HepG2 (cell line): Measurements from ENCODE around the gene SDR9C7. TPM values are rescaled to one million over a fixed set of nuclear protein-coding genes. Genes with fewer than 3 reads are reported as not detected.

ENCODE experiments used
- ATAC-seq: fragments of 200-7000 bp; cut with Tn5 transposase; 3 replicates; pipeline ENCODE4 v1.9.1; 2020; ENCODE audit warnings: mild to moderate bottlenecking, moderate library complexity
- BruUV-seq: library from RNA; stranded (reverse); fragments of 400-500 nt; replicated peaks from 2 replicates; lab custom pipeline; 2021; lab: Mats Ljungman, UMichigan
- CTCF ChIA-PET: fragments of 300-600 bp; formaldehyde crosslinking; extraction: SDS; loops from one replicate; lab custom pipeline; 2021; ENCODE audit warnings: low total read pairs, inconsistent platforms, low intra/inter-chr PET ratio; lab: Yijun Ruan, JAX
- POLR2A ChIA-PET: fragments of 350-600 bp; sonication (Branson Sonifier 250); formaldehyde crosslinking; loops from one replicate; lab custom pipeline; 2020; ENCODE audit warnings: antibody characterized with exemption, inconsistent platforms; lab: Yijun Ruan, JAX
- DNase-seq: peaks from one replicate; pipeline ENCODE4 v3.0.0-alpha.2; 2015; ENCODE audit warnings: low spot score
- FAIRE-seq: peaks from 3 replicates; lab custom pipeline; 2011; peaks lifted over from hg19 to GRCh38; lab: Jason Lieb, UNC
- H2AFZ ChIP-seq: one replicate; pipeline ENCODE4 v1.6.1; 2011; ENCODE audit warnings: low read length, inconsistent platforms
- H3K27ac ChIP-seq: fragments of 300-600 bp; 3 replicates; pipeline ENCODE4 v1.8.0; 2011; ENCODE audit warnings: mixed run types, mild to moderate bottlenecking, mixed read lengths, low read length, inconsistent platforms; ENCODE audit not compliant: insufficient read depth; ENCODE audit errors: extremely low read length
- H3K27me3 ChIP-seq, 2 experiments: fragments of 200-600 bp in 1 of 2; 2 replicates in 1 of 2; 3 replicates in 1 of 2; pipeline versions ENCODE4 v1.6.0 to v1.8.0; 2011; ENCODE audit warnings: low read length in 2 of 2, mild to moderate bottlenecking in 2 of 2, moderate library complexity in 2 of 2, inconsistent platforms in 1 of 2; ENCODE audit not compliant: insufficient read depth in 2 of 2, control insufficient read depth in 1 of 2
- H3K36me3 ChIP-seq, 2 experiments: fragments of 200-600 bp in 1 of 2; replicated peaks in 1 of 2; 2 replicates in 1 of 2; 3 replicates in 1 of 2; pipeline versions ENCODE4 v1.5.1 to v1.8.0; 2011; ENCODE audit warnings: low read length in 2 of 2, inconsistent platforms in 1 of 2; ENCODE audit not compliant: insufficient read depth in 2 of 2, control insufficient read depth in 1 of 2
- H3K4me1 ChIP-seq: 2 replicates; pipeline ENCODE4 v1.5.1; 2012; ENCODE audit warnings: low read length, inconsistent platforms; ENCODE audit not compliant: insufficient read depth
- H3K4me2 ChIP-seq: 2 replicates; pipeline ENCODE4 v1.6.0; 2011; ENCODE audit warnings: low read depth, low read length, inconsistent platforms
- H3K4me3 ChIP-seq, 3 experiments: fragments of 200-600 bp in 1 of 3; sonication (generic), shearing (Covaris generic) in 1 of 3; replicated peaks in 1 of 3; 2 replicates each; pipeline ENCODE4 v1.5.1; 2011 to 2016; ENCODE audit warnings: low read length in 3 of 3, inconsistent platforms in 2 of 3, low read depth in 2 of 3, mild to moderate bottlenecking in 2 of 3, control low read depth in 1 of 3, mixed read lengths in 1 of 3; ENCODE audit not compliant: insufficient read depth in 1 of 3
- H3K79me2 ChIP-seq: one replicate; pipeline ENCODE4 v1.6.1; 2011; ENCODE audit warnings: low read length, inconsistent platforms; ENCODE audit not compliant: insufficient read depth
- H3K9ac ChIP-seq: 2 replicates; pipeline ENCODE4 v1.6.0; 2011; ENCODE audit warnings: mild to moderate bottlenecking, low read depth, low read length, inconsistent platforms; ENCODE audit not compliant: insufficient read depth
- H3K9me3 ChIP-seq: 2 replicates; pipeline ENCODE4 v1.5.1; 2012; ENCODE audit warnings: mild to moderate bottlenecking, low read length
- H4K20me1 ChIP-seq: 2 replicates; pipeline ENCODE4 v1.6.0; 2011; ENCODE audit warnings: inconsistent platforms, mild to moderate bottlenecking, low read length, moderate library complexity; ENCODE audit not compliant: insufficient read depth
- ARID3A ChIP-seq: IDR thresholded peaks from 2 replicates; pipeline ENCODE4 v1.6.1; 2012; ENCODE audit warnings: low read depth, low read length, improper control_type of control experiment
- FOXA3 ChIP-seq: IDR thresholded peaks from 2 replicates; pipeline ENCODE4 v1.6.1; 2016; ENCODE audit warnings: missing genetic modification reagents, missing compliant biosample characterization
- FOXC1 ChIP-seq: sonication (generic); formaldehyde crosslinking; IDR thresholded peaks from 2 replicates; pipeline ENCODE4 v1.8.0; 2022; ENCODE audit warnings: mild to moderate bottlenecking, missing genetic modification reagents, borderline replicate concordance
- GPN1 ChIP-seq: sonication (generic); formaldehyde crosslinking; IDR thresholded peaks from 2 replicates; pipeline ENCODE4 v1.5.1; 2020; ENCODE audit warnings: missing genetic modification reagents, borderline replicate concordance
- NBN ChIP-seq: fragments of 450-650 bp; conservative IDR thresholded peaks from 2 replicates; pipeline ENCODE4 v1.6.1; 2017
- PATZ1 ChIP-seq: sonication (generic); formaldehyde crosslinking; IDR thresholded peaks from 2 replicates; pipeline ENCODE4 v1.4.0; 2020; ENCODE audit warnings: missing genetic modification reagents
- RELA ChIP-seq: sonication (generic); formaldehyde crosslinking; IDR thresholded peaks from 2 replicates; pipeline ENCODE4 v1.4.0; 2020; ENCODE audit warnings: missing genetic modification reagents
- WIZ ChIP-seq: sonication (generic); formaldehyde crosslinking; IDR thresholded peaks from 2 replicates; pipeline ENCODE4 v1.5.1; 2020; ENCODE audit warnings: mild to moderate bottlenecking, missing genetic modification reagents
- YEATS4 ChIP-seq: sonication (generic); formaldehyde crosslinking; IDR thresholded peaks from 2 replicates; pipeline ENCODE4 v1.4.0; 2020; ENCODE audit warnings: missing genetic modification reagents, borderline replicate concordance
- ZNF263 ChIP-seq: sonication (generic); formaldehyde crosslinking; IDR thresholded peaks from 2 replicates; pipeline ENCODE4 v1.4.0; 2020; ENCODE audit warnings: missing genetic modification reagents
- ZNF83 ChIP-seq: sonication (generic); formaldehyde crosslinking; IDR thresholded peaks from 2 replicates; pipeline ENCODE4 v1.4.0; 2020; ENCODE audit warnings: missing genetic modification reagents, mild to moderate bottlenecking, borderline replicate concordance
- WGBS: methylation state at CpG from one replicate; pipeline ENCODE4 v1.1.6; 2017; ENCODE audit warnings: low lambda C conversion rate; 5-methylcytosine and 5-hydroxymethylcytosine counted together
- in situ Hi-C: cut with HindIII; loops from 2 replicates; pipeline ENCODE4 v1.10.0; 2017; ENCODE audit warnings: low pct_unique_long_range_greater_than_20kb; ENCODE audit not compliant: extremely low pct_ligation_motif_present
- intact Hi-C: fragments of 100-400 bp; cut with micrococcal nuclease; formaldehyde crosslinking; loops from one replicate; pipeline ENCODE4 v1.10.0; 2022; ENCODE audit not compliant: unreplicated experiment
- polyA plus RNA-seq, 8 experiments: library from polyadenylated mRNA; depleted of rRNA in 3 of 8; stranded (reverse) in 7 of 8; unstranded in 1 of 8; fragments of >200 nt; fragmentation: Illumina TruSeq in 4 of 8; extraction: Trizol in 4 of 8; gene quantifications; 2 replicates each; pipeline versions ENCODE4 v1.2.1 to v1.2.3, GENCODE V29; 2011 to 2016; ENCODE audit warnings: low read depth in 4 of 8, missing spikeins in 1 of 8, mixed read lengths in 1 of 8; ENCODE audit not compliant: insufficient read depth in 1 of 8
- total RNA-seq, 5 experiments: library from RNA; depleted of rRNA; stranded (reverse); fragments of >200 nt; fragmentation: Illumina TruSeq; extraction: Trizol; gene quantifications; 2 replicates each; pipeline ENCODE4 v1.2.3, GENCODE V29; 2016; ENCODE audit warnings: low read depth in 1 of 5
- TF ChIP-seq, protein P1 (sequence below): sonication (generic); formaldehyde crosslinking; IDR thresholded peaks from 2 replicates; pipeline ENCODE4 v1.4.0; 2020; ENCODE audit warnings: mild to moderate bottlenecking, missing genetic modification reagents
- TF ChIP-seq, protein P2 (sequence below): IDR thresholded peaks from 2 replicates; pipeline ENCODE4 v1.6.1; 2016; ENCODE audit warnings: missing compliant biosample characterization, missing genetic modification reagents, borderline replicate concordance

SDR9C7 gene
- total and polyA plus RNA-seq, 2 of the 13 experiments (the other 11 are each of a cell fraction or from before 2014, with no cell fraction given), result 0.04 TPM; not detected in 1

DNA sequence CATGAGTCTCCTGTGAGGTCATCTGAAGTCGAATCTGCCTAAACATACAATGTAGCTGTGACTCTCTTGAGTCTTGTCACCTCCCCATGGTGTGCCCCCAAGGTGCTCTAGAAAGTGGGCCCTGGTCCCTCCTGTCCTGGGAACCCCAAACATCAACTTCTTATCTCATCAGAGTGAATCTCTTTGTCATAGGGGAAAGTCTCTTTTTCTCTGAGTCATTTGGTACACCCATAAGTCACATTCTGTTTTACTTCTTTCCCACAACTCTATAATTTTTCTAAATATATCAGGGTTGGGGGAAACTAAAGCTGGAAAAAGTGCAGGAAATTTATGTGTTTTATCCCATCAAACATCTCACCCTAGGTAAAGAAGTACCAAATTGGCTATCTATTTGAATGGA is 12.9 kb downstream of the SDR9C7 start:
- Histone ChIP-seq H3K9me3 (no peaks in the 10 kb centered on the region), H4K20me1 (no peaks in the 10 kb centered on the region), H3K4me2 (no peak overlapping the region), H3K27me3 (no peaks in the 10 kb centered on the region; a peak in 2 of 5 replicates), H2AFZ (no peak overlapping the region), H3K4me3 (no peak overlapping the region), H3K36me3 (no peaks in the 10 kb centered on the region), H3K4me1 (no peaks in the 10 kb centered on the region), H3K9ac (no peak overlapping the region), H3K27ac (no peak overlapping the region), H3K79me2 (no peaks in the 10 kb centered on the region)
- BruUV-seq, result no TSS peak
- 0% methylated on average over 1 of the region's 1 CpG for WGBS
- in situ Hi-C loops, result no loop called here
- no peak for FAIRE-seq
- CTCF ChIA-PET, result no interaction called here
- DNase-seq, result no peak
- intact Hi-C loops, result no loop called here
- POLR2A ChIA-PET, result no interaction called here
- no peak for ATAC-seq
- TF ChIP-seq GPN1 (CRISPR knock-in tag) (no peak), PATZ1 (CRISPR knock-in tag) (no peak), WIZ (CRISPR knock-in tag) (no peak), NBN (no peak), RELA (CRISPR knock-in tag) (no peak), FOXA3 (no peak), ARID3A (no peak), YEATS4 (CRISPR knock-in tag) (no peak), ZNF263 (CRISPR knock-in tag) (no peak), ZNF83 (no peak), FOXC1 (CRISPR knock-in tag) (no peak)
- TF ChIP-seq, protein P1, sequence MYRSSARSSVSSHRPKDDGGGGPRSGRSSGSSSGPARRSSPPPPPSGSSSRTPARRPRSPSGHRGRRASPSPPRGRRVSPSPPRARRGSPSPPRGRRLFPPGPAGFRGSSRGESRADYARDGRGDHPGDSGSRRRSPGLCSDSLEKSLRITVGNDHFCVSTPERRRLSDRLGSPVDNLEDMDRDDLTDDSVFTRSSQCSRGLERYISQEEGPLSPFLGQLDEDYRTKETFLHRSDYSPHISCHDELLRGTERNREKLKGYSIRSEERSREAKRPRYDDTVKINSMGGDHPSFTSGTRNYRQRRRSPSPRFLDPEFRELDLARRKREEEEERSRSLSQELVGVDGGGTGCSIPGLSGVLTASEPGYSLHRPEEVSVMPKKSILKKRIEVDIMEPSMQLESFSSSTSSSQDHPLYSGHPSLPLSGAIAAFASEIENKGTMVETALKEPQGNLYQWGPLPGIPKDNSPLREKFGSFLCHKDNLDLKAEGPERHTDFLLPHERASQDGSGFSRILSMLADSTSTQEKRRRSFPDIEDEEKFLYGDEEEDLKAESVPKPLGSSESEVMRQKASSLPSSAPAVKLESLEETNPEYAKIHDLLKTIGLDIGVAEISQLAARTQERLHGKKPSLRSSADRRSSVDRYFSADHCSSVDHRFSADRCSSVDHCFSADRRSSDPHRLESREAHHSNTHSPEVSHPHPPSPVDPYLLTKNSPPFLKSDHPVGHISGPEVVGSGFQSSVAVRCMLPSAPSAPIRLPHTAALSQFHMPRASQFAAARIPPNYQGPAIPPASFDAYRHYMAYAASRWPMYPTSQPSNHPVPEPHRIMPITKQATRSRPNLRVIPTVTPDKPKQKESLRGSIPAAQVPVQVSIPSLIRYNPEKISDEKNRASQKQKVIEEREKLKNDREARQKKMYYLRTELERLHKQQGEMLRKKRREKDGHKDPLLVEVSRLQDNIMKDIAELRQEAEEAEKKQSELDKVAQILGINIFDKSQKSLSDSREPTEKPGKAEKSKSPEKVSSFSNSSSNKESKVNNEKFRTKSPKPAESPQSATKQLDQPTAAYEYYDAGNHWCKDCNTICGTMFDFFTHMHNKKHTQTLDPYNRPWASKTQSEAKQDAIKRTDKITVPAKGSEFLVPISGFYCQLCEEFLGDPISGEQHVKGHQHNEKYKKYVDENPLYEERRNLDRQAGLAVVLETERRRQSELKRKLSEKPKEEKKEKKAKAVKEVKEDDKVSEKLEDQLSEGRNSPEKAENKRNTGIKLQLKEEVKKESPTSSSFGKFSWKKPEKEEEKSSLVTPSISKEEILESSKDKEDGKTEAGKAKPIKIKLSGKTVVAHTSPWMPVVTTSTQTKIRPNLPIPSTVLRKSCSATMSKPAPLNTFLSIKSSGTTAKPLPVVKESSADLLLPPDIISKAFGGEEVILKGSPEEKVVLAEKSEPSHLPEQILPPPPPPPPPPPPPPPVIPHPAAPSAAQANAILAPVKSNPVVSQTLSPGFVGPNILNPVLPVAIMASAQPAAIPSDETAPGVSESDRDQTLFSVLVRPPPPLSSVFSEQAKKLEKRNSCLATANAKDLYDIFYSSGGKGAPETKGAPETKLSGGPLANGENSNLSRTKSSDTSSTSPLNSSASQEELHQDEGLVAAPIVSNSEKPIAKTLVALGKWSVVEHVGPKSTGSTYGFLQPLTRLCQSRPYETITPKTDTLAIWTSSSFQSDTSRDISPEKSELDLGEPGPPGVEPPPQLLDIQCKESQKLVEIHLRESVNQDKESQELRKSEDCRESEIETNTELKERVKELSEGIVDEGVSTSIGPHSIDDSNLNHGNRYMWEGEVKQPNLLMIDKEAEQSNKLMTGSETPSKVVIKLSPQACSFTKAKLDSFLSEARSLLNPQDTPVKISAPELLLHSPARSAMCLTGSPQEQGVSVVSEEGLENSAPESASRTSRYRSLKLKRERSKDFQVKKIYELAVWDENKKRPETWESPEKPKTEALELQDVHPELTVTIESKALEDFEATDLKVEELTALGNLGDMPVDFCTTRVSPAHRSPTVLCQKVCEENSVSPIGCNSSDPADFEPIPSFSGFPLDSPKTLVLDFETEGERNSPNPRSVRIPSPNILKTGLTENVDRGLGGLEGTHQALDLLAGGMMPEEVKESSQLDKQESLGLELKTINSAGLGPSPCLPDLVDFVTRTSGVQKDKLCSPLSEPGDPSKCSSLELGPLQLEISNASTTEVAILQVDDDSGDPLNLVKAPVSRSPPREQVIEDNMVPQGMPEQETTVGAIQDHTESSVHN (CRISPR knock-in tag), result no peak
- TF ChIP-seq, protein P2, sequence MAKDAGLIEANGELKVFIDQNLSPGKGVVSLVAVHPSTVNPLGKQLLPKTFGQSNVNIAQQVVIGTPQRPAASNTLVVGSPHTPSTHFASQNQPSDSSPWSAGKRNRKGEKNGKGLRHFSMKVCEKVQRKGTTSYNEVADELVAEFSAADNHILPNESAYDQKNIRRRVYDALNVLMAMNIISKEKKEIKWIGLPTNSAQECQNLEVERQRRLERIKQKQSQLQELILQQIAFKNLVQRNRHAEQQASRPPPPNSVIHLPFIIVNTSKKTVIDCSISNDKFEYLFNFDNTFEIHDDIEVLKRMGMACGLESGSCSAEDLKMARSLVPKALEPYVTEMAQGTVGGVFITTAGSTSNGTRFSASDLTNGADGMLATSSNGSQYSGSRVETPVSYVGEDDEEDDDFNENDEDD (CRISPR knock-in tag), result no peak
